SK-MEL-5 (cell line): ENCODE data around the gene SERP1. TPM values are rescaled to one million over a fixed set of nuclear protein-coding genes. Genes with fewer than 3 reads are reported as not detected.
"Not testable (repeated sequence)": the region's sequence is repeated elsewhere in the genome, so short reads cannot be mapped to it uniquely, and the experiment has no call there.

ENCODE experiments used
- DNase-seq: peaks from one replicate; pipeline ENCODE4 v3.0.0-alpha.2; 2016; ENCODE audit warnings: low read depth, low spot score
- in situ Hi-C: cut with HindIII; loops from 2 replicates; pipeline ENCODE4 v1.10.0; 2016; ENCODE audit warnings: low sequenced_read_pairs, high pct_unique_total_duplicates, low pct_unique_long_range_greater_than_20kb
- total RNA-seq: library from RNA; depleted of rRNA; stranded (reverse); fragments of >200 nt; shearing (Covaris generic); gene quantifications from 2 replicates; pipeline ENCODE4 v1.2.3, GENCODE V29; 2014; rRNA removed

The SERP1 gene
- total RNA-seq, 1 experiment from 2014 or later, result 89.6 TPM

GRCh38 chr3:150503402-150504099 lies 42.7 kb downstream of the SERP1 start:
- in situ Hi-C loops, result no loop called here

DNA sequence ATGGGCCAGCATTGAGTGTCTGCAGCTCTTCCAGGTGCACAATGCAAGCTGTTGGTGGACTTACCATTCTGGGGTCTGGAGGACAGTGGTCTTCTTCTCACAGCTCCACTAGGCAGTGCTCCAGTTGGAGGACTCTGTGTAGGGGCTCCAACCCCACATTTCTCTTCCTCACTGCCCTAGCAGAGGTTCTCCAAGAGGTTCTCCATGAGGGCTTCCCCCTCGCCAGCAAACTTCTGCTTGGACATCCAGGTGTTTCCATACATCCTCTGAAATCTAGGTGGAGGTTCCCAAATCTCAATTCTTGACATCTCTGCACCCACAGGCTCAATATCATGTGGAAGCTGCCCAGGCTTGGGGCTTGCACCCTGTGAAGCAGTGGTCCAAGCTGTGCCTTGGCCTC lies 45.3 kb downstream of the SERP1 start:
- in situ Hi-C loops, DNase-seq: not testable (repeated sequence)

More at GRCh38 chr3:150503402-150504099, 42.7 kb downstream of the SERP1 start:
- no peak for DNase-seq

GRCh38 chr3:150497956-150498355 lies 48.3 kb downstream of the SERP1 start:
- in situ Hi-C loops, result no loop called here

GRCh38 chr3:150495563-150496168 lies 50.6 kb downstream of the SERP1 start:
- DNase-seq, result peak; percentile 72
- in situ Hi-C loops, result no loop called here

More at GRCh38 chr3:150497956-150498355, 48.3 kb downstream of the SERP1 start:
- no peak for DNase-seq

GRCh38 chr3:150495149-150495548 lies 51.1 kb downstream of the SERP1 start:
- peak; percentile 15 for DNase-seq
- in situ Hi-C loops, result no loop called here

GRCh38 chr3:150494411-150494977 lies 51.8 kb downstream of the SERP1 start:
- in situ Hi-C loops, result no loop called here
- no peak for DNase-seq

Other genes with a start within 250 kb of the SERP1 start
- 6.3 and 9.0 TPM in 2 replicates for gene TSC22D2, start 138.2 kb downstream of the SERP1 start, total RNA-seq
- 174 and 200 TPM in 2 replicates for gene EIF2A, start 291 bp upstream of the SERP1 start, total RNA-seq
- gene SELENOT, start 56.8 kb upstream of the SERP1 start, total RNA-seq, result 176 and 191 TPM in 2 replicates
- not detected in 2 replicates for gene ERICH6, start 157.4 kb upstream of the SERP1 start, total RNA-seq
- 19.5 and 22.1 TPM in 2 replicates for gene SIAH2, start 216.7 kb upstream of the SERP1 start, total RNA-seq